ENCODE measurements around the gene DAB1. TPM values are rescaled to one million over a fixed set of nuclear protein-coding genes. Genes with fewer than 3 reads are reported as not detected.

The DAB1 gene
- total RNA-seq, 1 donor from 2014 or later, result 0.25 TPM

- TF ChIP-seq CTCF (IDR thresholded peaks at IDR 0.05; ENCODE audit: insufficient read depth, low read length, poor library complexity, severe bottlenecking), result no peak
- DNase-seq (ENCODE audit: low read depth), result no peak
- H3K27me3 ChIP-seq (ENCODE audit: control insufficient read depth, insufficient read depth, low read length), result no peaks in the 10 kb centered on the region
These were observed 44.0 kb upstream of the DAB1 start for GRCh38 chr1:57467830-57468229.

GRCh38 chr1:57464756-57465155 is 40.9 kb upstream of the DAB1 start:
- Histone ChIP-seq H3K4me3 (ENCODE audit: low read depth, low read length) (no peak overlapping the region), H3K36me3 (ENCODE audit: control insufficient read depth, insufficient read depth, low read length) (no peaks in the 10 kb centered on the region), H3K27me3 (ENCODE audit: control insufficient read depth, insufficient read depth, low read length) (no peaks in the 10 kb centered on the region)
- no peak for DNase-seq (ENCODE audit: low read depth)
- no peak for TF ChIP-seq CTCF (IDR thresholded peaks at IDR 0.05; ENCODE audit: insufficient read depth, low read length, poor library complexity, severe bottlenecking)

More at GRCh38 chr1:57467830-57468229, 44.0 kb upstream of the DAB1 start:
- Histone ChIP-seq H3K4me3 (ENCODE audit: low read depth, low read length) (no peak overlapping the region), H3K36me3 (ENCODE audit: control insufficient read depth, insufficient read depth, low read length) (no peaks in the 10 kb centered on the region)

GRCh38 chr1:57463343-57463742 is 39.5 kb upstream of the DAB1 start:
- Histone ChIP-seq H3K27me3 (ENCODE audit: control insufficient read depth, insufficient read depth, low read length) (no peaks in the 10 kb centered on the region), H3K4me3 (ENCODE audit: low read depth, low read length) (no peak overlapping the region), H3K36me3 (ENCODE audit: control insufficient read depth, insufficient read depth, low read length) (no peaks in the 10 kb centered on the region)
- TF ChIP-seq CTCF (IDR thresholded peaks at IDR 0.05; ENCODE audit: insufficient read depth, low read length, poor library complexity, severe bottlenecking), result no peak
- no peak for DNase-seq (ENCODE audit: low read depth)

GRCh38 chr1:57461405-57461804 is 37.5 kb upstream of the DAB1 start:
- no peak for TF ChIP-seq CTCF (IDR thresholded peaks at IDR 0.05; ENCODE audit: insufficient read depth, low read length, poor library complexity, severe bottlenecking)
- Histone ChIP-seq H3K27me3 (ENCODE audit: control insufficient read depth, insufficient read depth, low read length) (no peaks in the 10 kb centered on the region), H3K4me3 (ENCODE audit: low read depth, low read length) (no peak overlapping the region), H3K36me3 (ENCODE audit: control insufficient read depth, insufficient read depth, low read length) (no peaks in the 10 kb centered on the region)
- no peak for DNase-seq (ENCODE audit: low read depth)

GRCh38 chr1:57451516-57451915 is 27.7 kb upstream of the DAB1 start:
- TF ChIP-seq CTCF (IDR thresholded peaks at IDR 0.05; ENCODE audit: insufficient read depth, low read length, poor library complexity, severe bottlenecking), result no peak

GRCh38 chr1:57450981-57451380 is 27.1 kb upstream of the DAB1 start:
- no peak for DNase-seq (ENCODE audit: low read depth)
- no peak overlapping the region for H3K4me3 ChIP-seq (ENCODE audit: low read depth, low read length)
- TF ChIP-seq CTCF (IDR thresholded peaks at IDR 0.05; ENCODE audit: insufficient read depth, low read length, poor library complexity, severe bottlenecking), result no peak
- no peaks in the 10 kb centered on the region for H3K27me3 ChIP-seq (ENCODE audit: control insufficient read depth, insufficient read depth, low read length)
- H3K36me3 ChIP-seq (ENCODE audit: control insufficient read depth, insufficient read depth, low read length), result no peaks in the 10 kb centered on the region

More at GRCh38 chr1:57451516-57451915, 27.7 kb upstream of the DAB1 start:
- H3K27me3 ChIP-seq (ENCODE audit: control insufficient read depth, insufficient read depth, low read length), result no peaks in the 10 kb centered on the region
- no peaks in the 10 kb centered on the region for H3K36me3 ChIP-seq (ENCODE audit: control insufficient read depth, insufficient read depth, low read length)
- DNase-seq (ENCODE audit: low read depth), result no peak
- H3K4me3 ChIP-seq (ENCODE audit: low read depth, low read length), result no peak overlapping the region

Data from kidney epithelial cell (primary cell).